ENCODE results near the gene CFAP299. TPM values are rescaled to one million over a fixed set of nuclear protein-coding genes. Genes with fewer than 3 reads are reported as not detected.

The CFAP299 gene
- total RNA-seq, 1 donor from 2014 or later = not detected

GRCh38 chr4:80407246-80407645 lies 71.7 kb downstream of the CFAP299 start:
- H3K4me1 Mint-ChIP-seq (ENCODE audit: unreplicated experiment) = no peaks in the 10 kb centered on the region
- TF ChIP-seq, protein P1, sequence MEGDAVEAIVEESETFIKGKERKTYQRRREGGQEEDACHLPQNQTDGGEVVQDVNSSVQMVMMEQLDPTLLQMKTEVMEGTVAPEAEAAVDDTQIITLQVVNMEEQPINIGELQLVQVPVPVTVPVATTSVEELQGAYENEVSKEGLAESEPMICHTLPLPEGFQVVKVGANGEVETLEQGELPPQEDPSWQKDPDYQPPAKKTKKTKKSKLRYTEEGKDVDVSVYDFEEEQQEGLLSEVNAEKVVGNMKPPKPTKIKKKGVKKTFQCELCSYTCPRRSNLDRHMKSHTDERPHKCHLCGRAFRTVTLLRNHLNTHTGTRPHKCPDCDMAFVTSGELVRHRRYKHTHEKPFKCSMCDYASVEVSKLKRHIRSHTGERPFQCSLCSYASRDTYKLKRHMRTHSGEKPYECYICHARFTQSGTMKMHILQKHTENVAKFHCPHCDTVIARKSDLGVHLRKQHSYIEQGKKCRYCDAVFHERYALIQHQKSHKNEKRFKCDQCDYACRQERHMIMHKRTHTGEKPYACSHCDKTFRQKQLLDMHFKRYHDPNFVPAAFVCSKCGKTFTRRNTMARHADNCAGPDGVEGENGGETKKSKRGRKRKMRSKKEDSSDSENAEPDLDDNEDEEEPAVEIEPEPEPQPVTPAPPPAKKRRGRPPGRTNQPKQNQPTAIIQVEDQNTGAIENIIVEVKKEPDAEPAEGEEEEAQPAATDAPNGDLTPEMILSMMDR (IDR thresholded peaks at IDR 0.05) = no peak
- H3K36me3 Mint-ChIP-seq (ENCODE audit: unreplicated experiment) = no peaks in the 10 kb centered on the region
- peaks cover 47% of the 10 kb centered on the region for H3K27me3 Mint-ChIP-seq (ENCODE audit: unreplicated experiment)
- no peak overlapping the region for H3K4me3 Mint-ChIP-seq (ENCODE audit: unreplicated experiment)
- H3K9me3 Mint-ChIP-seq (ENCODE audit: unreplicated experiment) = no peaks in the 10 kb centered on the region
- no peak overlapping the region for H3K27ac Mint-ChIP-seq (ENCODE audit: unreplicated experiment)
- no peak for DNase-seq (ENCODE audit: extremely low spot score, unreplicated experiment)

- no peaks in the 10 kb centered on the region for H3K4me1 Mint-ChIP-seq (ENCODE audit: unreplicated experiment)
- H3K27ac Mint-ChIP-seq (ENCODE audit: unreplicated experiment) = no peak overlapping the region
- peaks cover 47% of the 10 kb centered on the region for H3K27me3 Mint-ChIP-seq (ENCODE audit: unreplicated experiment)
- H3K9me3 Mint-ChIP-seq (ENCODE audit: unreplicated experiment) = no peaks in the 10 kb centered on the region
- no peak overlapping the region for H3K4me3 Mint-ChIP-seq (ENCODE audit: unreplicated experiment)
- no peak for DNase-seq (ENCODE audit: extremely low spot score, unreplicated experiment)
- TF ChIP-seq, protein P1 (IDR thresholded peaks at IDR 0.05) = no peak
- H3K36me3 Mint-ChIP-seq (ENCODE audit: unreplicated experiment) = no peaks in the 10 kb centered on the region
These were observed 74.3 kb downstream of the CFAP299 start for GRCh38 chr4:80409809-80410208.

- Mint-ChIP-seq H3K4me1 (ENCODE audit: unreplicated experiment) (no peaks in the 10 kb centered on the region), H3K4me3 (ENCODE audit: unreplicated experiment) (no peak overlapping the region), H3K27ac (ENCODE audit: unreplicated experiment) (no peak overlapping the region), H3K27me3 (ENCODE audit: unreplicated experiment) (peaks cover 46% of the 10 kb centered on the region), H3K9me3 (ENCODE audit: unreplicated experiment) (no peaks in the 10 kb centered on the region), H3K36me3 (ENCODE audit: unreplicated experiment) (no peaks in the 10 kb centered on the region)
- TF ChIP-seq, protein P1 (IDR thresholded peaks at IDR 0.05) = no peak
- DNase-seq (ENCODE audit: extremely low spot score, unreplicated experiment) = no peak
These were observed 76.8 kb downstream of the CFAP299 start for GRCh38 chr4:80412322-80412721.

DNA sequence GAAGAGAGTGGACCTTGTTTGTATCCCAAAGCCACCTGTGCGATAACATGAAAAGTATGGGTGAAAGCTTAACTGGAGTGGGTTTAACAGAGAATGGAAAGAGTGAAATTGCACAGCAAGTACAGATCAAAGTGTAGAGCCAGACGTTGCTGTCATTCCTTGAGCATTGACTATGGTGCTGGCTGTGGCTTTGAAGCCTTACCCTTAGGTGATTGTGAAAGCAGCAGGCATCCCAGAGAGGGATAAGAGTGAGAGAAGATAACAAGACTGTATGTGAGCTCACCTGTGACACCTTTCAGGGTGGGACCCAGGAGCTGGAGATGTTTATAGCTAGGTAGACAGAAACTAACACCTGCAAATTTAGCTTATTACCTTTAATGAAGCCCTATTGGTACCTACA lies 77.6 kb downstream of the CFAP299 start:
- Mint-ChIP-seq H3K4me1 (ENCODE audit: unreplicated experiment) (no peaks in the 10 kb centered on the region), H3K9me3 (ENCODE audit: unreplicated experiment) (no peaks in the 10 kb centered on the region), H3K36me3 (ENCODE audit: unreplicated experiment) (no peaks in the 10 kb centered on the region), H3K27ac (ENCODE audit: unreplicated experiment) (no peak overlapping the region), H3K4me3 (ENCODE audit: unreplicated experiment) (no peak overlapping the region), H3K27me3 (ENCODE audit: unreplicated experiment) (peaks cover 43% of the 10 kb centered on the region)
- TF ChIP-seq, protein P1 (IDR thresholded peaks at IDR 0.05) = no peak
- no peak for DNase-seq (ENCODE audit: extremely low spot score, unreplicated experiment)

DNA sequence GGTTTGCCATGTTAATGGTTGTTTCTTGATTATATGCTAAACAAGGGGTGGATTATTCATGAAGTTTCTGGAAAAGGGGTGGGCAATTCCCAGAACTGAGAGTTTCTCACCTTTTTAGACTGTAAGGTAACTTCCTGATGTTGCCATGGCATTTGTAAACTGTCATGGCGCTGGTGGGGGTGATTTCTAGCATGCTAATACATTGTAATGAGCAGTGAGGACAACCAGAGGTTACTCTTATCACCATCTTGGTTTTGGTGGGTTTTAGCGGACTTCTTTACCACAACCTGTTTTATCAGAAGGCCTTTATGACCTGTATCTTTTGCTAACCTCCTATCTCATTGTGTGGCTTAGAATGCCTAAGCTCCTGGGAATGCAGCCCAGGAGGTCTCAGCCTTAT lies 81.5 kb downstream of the CFAP299 start:
- Mint-ChIP-seq H3K9me3 (ENCODE audit: unreplicated experiment) (no peaks in the 10 kb centered on the region), H3K4me3 (ENCODE audit: unreplicated experiment) (no peak overlapping the region), H3K27ac (ENCODE audit: unreplicated experiment) (no peak overlapping the region), H3K27me3 (ENCODE audit: unreplicated experiment) (peaks cover 31% of the 10 kb centered on the region), H3K4me1 (ENCODE audit: unreplicated experiment) (no peaks in the 10 kb centered on the region), H3K36me3 (ENCODE audit: unreplicated experiment) (no peaks in the 10 kb centered on the region)
- DNase-seq (ENCODE audit: extremely low spot score, unreplicated experiment) = no peak
- TF ChIP-seq, protein P1 (IDR thresholded peaks at IDR 0.05) = no peak
